B cell (primary cell): ENCODE results near the gene CASP9. TPM values are rescaled to one million over a fixed set of nuclear protein-coding genes. Genes with fewer than 3 reads are reported as not detected.

Source experiments
- ATAC-seq: fragments of 200-7000 bp; cut with Tn5 transposase; one replicate; pipeline ENCODE4 v1.10.0; 2021; ENCODE audit warnings: low read depth, mild to moderate bottlenecking, moderate number of reproducible peaks, moderate library complexity
- CTCF ChIA-PET: fragments of 350-600 bp; sonication (Branson Sonifier 250); formaldehyde crosslinking; loops from one replicate; lab custom pipeline; 2021; ENCODE audit warnings: antibody characterized with exemption, inconsistent platforms; lab: Charles Lee
- POLR2A ChIA-PET: fragments of 350-600 bp; sonication (Branson Sonifier 250); formaldehyde crosslinking; loops from one replicate; lab custom pipeline; 2021; ENCODE audit warnings: antibody characterized with exemption; lab: Charles Lee
- DNase-seq: peaks from one replicate; pipeline ENCODE4 v3.0.0; 2013
- H2AFZ ChIP-seq: 2 replicates; pipeline ENCODE4 v1.6.1; 2012; ENCODE audit warnings: mild to moderate bottlenecking, low read depth, low read length; ENCODE audit not compliant: insufficient read depth, poor library complexity, severe bottlenecking
- H3K27ac ChIP-seq, 2 donors: 1 replicate in 1 of 2; 2 replicates in 1 of 2; pipeline ENCODE4 v1.5.1; 2012 to 2013; ENCODE audit warnings: low read length in 2 of 2, mild to moderate bottlenecking in 2 of 2, moderate library complexity in 1 of 2
- H3K27me3 ChIP-seq, 4 experiments: fragments of 200-600 bp in 1 of 4; sonication (generic) in 1 of 4; replicated peaks in 1 of 4; 1 replicate in 2 of 4; 2 replicates in 2 of 4; pipeline versions ENCODE4 v1.6.1 to v1.7.0; 2013 to 2016; ENCODE audit warnings: low read length in 3 of 4, mild to moderate bottlenecking in 2 of 4, mixed read lengths in 1 of 4, moderate library complexity in 1 of 4; ENCODE audit not compliant: insufficient read depth in 4 of 4, control insufficient read depth in 3 of 4; ENCODE audit errors: control extremely low read depth in 1 of 4
- H3K36me3 ChIP-seq, 2 experiments: replicated peaks in 1 of 2; 1 replicate in 1 of 2; 2 replicates in 1 of 2; pipeline versions ENCODE4 v1.6.1 to v1.7.1; 2013; ENCODE audit warnings: low read length in 1 of 2; ENCODE audit not compliant: insufficient read depth in 2 of 2, control insufficient read depth in 1 of 2; ENCODE audit errors: control extremely low read depth in 1 of 2, extremely low read depth in 1 of 2
- H3K4me1 ChIP-seq, 2 donors: fragments of 200-600 bp in 1 of 2; sonication (generic) in 1 of 2; 1 replicate in 1 of 2; 2 replicates in 1 of 2; pipeline versions ENCODE4 v1.5.1 to v1.6.1; 2013 to 2017; ENCODE audit warnings: low read length in 2 of 2; ENCODE audit not compliant: control insufficient read depth in 2 of 2, insufficient read depth in 2 of 2
- H3K4me2 ChIP-seq: replicated peaks from 2 replicates; pipeline ENCODE3; 2012; ENCODE audit warnings: mild to moderate bottlenecking, low read depth, low read length; ENCODE audit not compliant: poor library complexity, severe bottlenecking
- H3K4me3 ChIP-seq, 5 experiments: fragments of 200-600 bp in 1 of 5; sonication (generic) in 1 of 5; 1 replicate in 3 of 5; 2 replicates in 2 of 5; pipeline versions ENCODE4 v1.5.1 to v1.7.0; 2011 to 2016; ENCODE audit warnings: low read length in 4 of 5, mild to moderate bottlenecking in 4 of 5, low read depth in 2 of 5, control low read depth in 1 of 5, moderate library complexity in 1 of 5; ENCODE audit not compliant: insufficient read depth in 1 of 5; ENCODE audit errors: control extremely low read depth in 1 of 5, extremely low read depth in 1 of 5
- H3K79me2 ChIP-seq: fragments of 200-600 bp; sonication (generic); one replicate; pipeline ENCODE4 v1.6.0; 2016; ENCODE audit warnings: low read length; ENCODE audit not compliant: control insufficient read depth, insufficient read depth
- H3K9ac ChIP-seq: fragments of 200-600 bp; sonication (generic); 2 replicates; pipeline ENCODE4 v1.6.1; 2017; ENCODE audit warnings: mild to moderate bottlenecking, low read length, moderate library complexity
- H3K9me3 ChIP-seq, 3 donors: one replicate each; pipeline versions ENCODE4 v1.6.1 to v1.7.1; 2013; ENCODE audit warnings: low read length in 2 of 3; ENCODE audit not compliant: control insufficient read depth in 2 of 3, insufficient read depth in 1 of 3; ENCODE audit errors: control extremely low read depth in 1 of 3
- H4K20me1 ChIP-seq: 2 replicates; pipeline ENCODE4 v1.6.0; 2012; ENCODE audit warnings: mild to moderate bottlenecking, low read length; ENCODE audit not compliant: insufficient read depth, control insufficient read depth, poor library complexity, severe bottlenecking
- H3K27ac Mint-ChIP-seq: one replicate; pipeline ENCODE4 v1.8.0; 2021; ENCODE audit warnings: mixed read lengths
- H3K27me3 Mint-ChIP-seq: one replicate; pipeline ENCODE4 v1.8.0; 2021; ENCODE audit warnings: mixed read lengths
- H3K4me1 Mint-ChIP-seq: one replicate; pipeline ENCODE4 v1.8.0; 2021; ENCODE audit warnings: mixed read lengths
- H3K4me3 Mint-ChIP-seq: one replicate; pipeline ENCODE4 v1.8.0; 2021; ENCODE audit warnings: mixed read lengths
- H3K9me3 Mint-ChIP-seq: one replicate; pipeline ENCODE4 v1.8.0; 2022; ENCODE audit warnings: mixed read lengths; ENCODE audit not compliant: insufficient read depth
- CTCF ChIP-seq: fragments of 200-600 bp; IDR thresholded peaks from one replicate; pipeline ENCODE4 v1.8.0; 2022; ENCODE audit warnings: antibody characterized with exemption, mild to moderate bottlenecking
- EZH2 ChIP-seq: IDR thresholded peaks from 2 replicates; pipeline ENCODE4 v1.6.1; 2012; ENCODE audit warnings: borderline replicate concordance, low read depth, mild to moderate bottlenecking, moderate library complexity, low read length; ENCODE audit not compliant: insufficient read depth, poor library complexity, severe bottlenecking
- WGBS: methylation state at CpG from one replicate; pipeline ENCODE4 v1.1.5; 2013; ENCODE audit warnings: missing lambda C conversion rate; ENCODE audit not compliant: insufficient coverage; 5-methylcytosine and 5-hydroxymethylcytosine counted together
- intact Hi-C: fragments of 100-400 bp; cut with micrococcal nuclease; formaldehyde crosslinking; loops from one replicate; pipeline ENCODE4 v1.10.0; 2022
- polyA plus RNA-seq: library from polyadenylated mRNA; depleted of rRNA; stranded (reverse); fragments of >200 nt; gene quantifications from 2 replicates; pipeline ENCODE4 v1.2.3, GENCODE V29; 2012
- total RNA-seq, 2 donors: library from RNA; stranded (reverse); fragments of 120-200 nt in 1 of 2; gene quantifications; 1 replicate in 1 of 2; 2 replicates in 1 of 2; pipeline versions ENCODE4 v1.2.3 to v1.2.4, GENCODE V29; 2013 to 2022

Gene CASP9
- total and polyA plus RNA-seq, 2 donors (not counting 1 experiment from before 2014, with no cell fraction given) = 16.8 to 22.9 TPM

GRCh38 chr1:15531003-15531402, 7.0 kb upstream of the CASP9 start:
- Histone ChIP-seq H4K20me1 (peaks cover 14% of the 10 kb centered on the region), H3K4me3 (no peak overlapping the region), H2AFZ (no peak overlapping the region), H3K4me1 (peaks cover 12 to 14% of the 10 kb centered on the region in 2 donors), H3K27ac (no peak overlapping the region), H3K36me3 (peaks cover 5 to 16% of the 10 kb centered on the region in 2 experiments), H3K9ac (no peak overlapping the region), H3K79me2 (peaks cover 52% of the 10 kb centered on the region), H3K27me3 (no peaks in the 10 kb centered on the region), H3K4me2 (no peak overlapping the region), H3K9me3 (no peaks in the 10 kb centered on the region)
- H3K4me1 Mint-ChIP-seq = peaks cover 30% of the 10 kb centered on the region
- CTCF ChIA-PET = no interaction called here
- DNase-seq = no peak
- POLR2A ChIA-PET = no interaction called here
- no peak overlapping the region for H3K27ac Mint-ChIP-seq
- TF ChIP-seq EZH2 (no peak), CTCF (no peak)
- H3K4me3 Mint-ChIP-seq = no peak overlapping the region
- H3K9me3 Mint-ChIP-seq = no peaks in the 10 kb centered on the region
- WGBS = 88% methylated on average over 1 of the region's 4 CpGs
- ATAC-seq = no peak
- H3K27me3 Mint-ChIP-seq = no peaks in the 10 kb centered on the region
- intact Hi-C loops = no loop called here

- POLR2A ChIA-PET = interaction anchor here (0.6 to 1.6 kb wide), 5 partner anchors 45 to 860 kb away, joined by 3 to 6 read pairs (median 3); no protein-coding TSS in a partner anchor
- H3K9me3 ChIP-seq = no peaks in the 10 kb centered on the region
- peaks cover 59% of the 10 kb centered on the region for H3K4me1 Mint-ChIP-seq
- TF ChIP-seq CTCF = no peak
- no peak for TF ChIP-seq EZH2
- H3K9me3 Mint-ChIP-seq = no peaks in the 10 kb centered on the region
- peak within 1 kb of the TSS; percentile 81 to 95 (median 86) for H3K4me3 ChIP-seq
- CTCF ChIA-PET = interaction anchor here (0.6 to 1.9 kb wide), 4 partner anchors 36 to 214 kb away, joined by 3 to 7 read pairs (median 3); no protein-coding TSS in a partner anchor
- peak within 1 kb of the TSS; percentile 81 for H2AFZ ChIP-seq
- intact Hi-C loops = loop anchor here (1.0 to 10.0 kb wide), 7 partner anchors 44 to 1118 kb away; partner anchors contain the start of genes CPLANE2, DDI2 and NECAP2
- peak within 1 kb of the TSS; percentile 99 for H3K27ac Mint-ChIP-seq
- peak within 1 kb of the TSS; percentile 91 for H3K4me2 ChIP-seq
- H3K4me3 Mint-ChIP-seq = peak within 1 kb of the TSS; percentile 89
- peak; percentile 99 for DNase-seq
- H3K36me3 ChIP-seq = peaks cover 0 to 3% of the 10 kb centered on the region in 2 experiments
- peak within 1 kb of the TSS; percentile 99 for H3K27ac ChIP-seq
- H3K27me3 Mint-ChIP-seq = no peaks in the 10 kb centered on the region
- H3K27me3 ChIP-seq = no peaks in the 10 kb centered on the region
- H3K4me1 ChIP-seq = peaks cover 28 to 34% of the 10 kb centered on the region in 2 donors
- H3K9ac ChIP-seq = peak within 1 kb of the TSS; percentile 88
- ATAC-seq = peak; percentile 35
- H4K20me1 ChIP-seq = peaks cover 6% of the 10 kb centered on the region
- H3K79me2 ChIP-seq = peaks cover 55% of the 10 kb centered on the region
- WGBS = 1% methylated on average over 60 of the region's 65 CpGs
These were observed 2.7 kb upstream of the CASP9 start, which contains the start of gene DNAJC16 for GRCh38 chr1:15526490-15527339. Gene DNAJC16 (plus strand): TSS chr1:15526848. CDS start chr1:15529106, 2,258 bp downstream.
